Bronchial epithelial cell (primary cell): Measurements from ENCODE around the gene ANKRD53. TPM values are rescaled to one million over a fixed set of nuclear protein-coding genes. Genes with fewer than 3 reads are reported as not detected.
A peak's percentile ranks its signal among the peaks of the same experiment; 100 is the strongest.

ENCODE experiments used
- DNase-seq: peaks from one replicate; pipeline ENCODE4 v3.0.0-alpha.2; 2010; ENCODE audit warnings: low read depth
- FAIRE-seq: peaks from 2 replicates; lab custom pipeline; 2011; peaks lifted over from hg19 to GRCh38; lab: Jason Lieb, UNC
- H3K27me3 ChIP-seq: 2 replicates; pipeline ENCODE4 v1.5.1; 2011; ENCODE audit warnings: low read length; ENCODE audit not compliant: control insufficient read depth, insufficient read depth
- H3K36me3 ChIP-seq: 2 replicates; pipeline ENCODE4 v1.5.1; 2011; ENCODE audit warnings: low read length; ENCODE audit not compliant: control insufficient read depth, insufficient read depth
- H3K4me3 ChIP-seq: 2 replicates; pipeline ENCODE4 v1.5.1; 2011; ENCODE audit warnings: mild to moderate bottlenecking, low read depth, low read length, control low read depth
- CTCF ChIP-seq: IDR thresholded peaks from 2 replicates; pipeline ENCODE4 v1.5.1; 2011; ENCODE audit warnings: mild to moderate bottlenecking, moderate library complexity, low read length, control low read depth, inconsistent platforms; ENCODE audit not compliant: insufficient read depth, severe bottlenecking
- total RNA-seq: library from RNA; depleted of rRNA; stranded (reverse); fragments of >200 nt; gene quantifications from 2 replicates; pipeline ENCODE4 v1.2.1, GENCODE V29; 2014

ANKRD53 gene
- total RNA-seq, 1 donor from 2014 or later = not detected

GRCh38 chr2:71000780-71001591 lies 22.6 kb downstream of the ANKRD53 start:
- FAIRE-seq = no peak
- DNase-seq = peak; percentile 39
- peak; percentile 92 for TF ChIP-seq CTCF
- Histone ChIP-seq H3K36me3 (no peaks in the 10 kb centered on the region), H3K4me3 (no peak overlapping the region), H3K27me3 (no peaks in the 10 kb centered on the region)

GRCh38 chr2:71001592-71001927 lies 23.1 kb downstream of the ANKRD53 start:
- FAIRE-seq = no peak
- DNase-seq = no peak
- no peak for TF ChIP-seq CTCF

GRCh38 chr2:71001981-71002570 lies 23.6 kb downstream of the ANKRD53 start:
- DNase-seq = no peak
- no peak overlapping the region for H3K4me3 ChIP-seq
- no peaks in the 10 kb centered on the region for H3K27me3 ChIP-seq
- H3K36me3 ChIP-seq = no peaks in the 10 kb centered on the region
- no peak for TF ChIP-seq CTCF
- FAIRE-seq = no peak

More at GRCh38 chr2:71001592-71001927, 23.1 kb downstream of the ANKRD53 start:
- H3K27me3 ChIP-seq = no peaks in the 10 kb centered on the region
- H3K36me3 ChIP-seq = no peaks in the 10 kb centered on the region
- H3K4me3 ChIP-seq = no peak overlapping the region

GRCh38 chr2:71003396-71003795 lies 25.0 kb downstream of the ANKRD53 start:
- Histone ChIP-seq H3K27me3 (no peaks in the 10 kb centered on the region), H3K36me3 (no peaks in the 10 kb centered on the region), H3K4me3 (no peak overlapping the region)
- no peak for TF ChIP-seq CTCF
- no peak for DNase-seq
- no peak for FAIRE-seq

GRCh38 chr2:71003966-71004755 lies 25.7 kb downstream of the ANKRD53 start:
- Histone ChIP-seq H3K27me3 (no peaks in the 10 kb centered on the region), H3K36me3 (no peaks in the 10 kb centered on the region), H3K4me3 (no peak overlapping the region)
- DNase-seq (no peak), FAIRE-seq (no peak)
- TF ChIP-seq CTCF = no peak
